HL-60 (cell line): ENCODE data around the gene TMEM50A.
"Not testable (repeated sequence)": the region's sequence is repeated elsewhere in the genome, so short reads cannot be mapped to it uniquely, and the experiment has no call there.

Experiments
- CTCF ChIP-seq: IDR thresholded peaks from one replicate; pipeline ENCODE4 v1.5.1; 2011; ENCODE audit warnings: low read length, control low read depth, inconsistent platforms; ENCODE audit not compliant: insufficient read depth
- REST ChIP-seq: IDR thresholded peaks from 2 replicates; pipeline ENCODE4 v1.6.1; 2012; ENCODE audit warnings: low read depth; ENCODE audit not compliant: insufficient replicate concordance
- SPI1 ChIP-seq: IDR thresholded peaks from 2 replicates; pipeline ENCODE4 v1.6.1; 2012; ENCODE audit warnings: low read depth, mild to moderate bottlenecking, borderline replicate concordance

- not testable (repeated sequence) for TF ChIP-seq CTCF, REST, SPI1
Measured at GRCh38 chr1:25294889-25295826, 43.0 kb upstream of the TMEM50A start.
